Gastrocnemius medialis (tissue), 4 donors: ENCODE data around the gene LARP1B. TPM values are rescaled to one million over a fixed set of nuclear protein-coding genes. Genes with fewer than 3 reads are reported as not detected.

ENCODE experiments used
- ATAC-seq, 2 donors: fragments of 150-250 bp; one replicate each; pipeline ENCODE4 v1.9.1; 2016
- DNase-seq, 2 donors: peaks; one replicate each; pipeline ENCODE4 v3.0.0-alpha.2; 2019
- H3K27ac ChIP-seq, 4 donors: fragments of 200-600 bp; sonication (generic); 1 replicate in 1 of 4; 2 replicates in 3 of 4; pipeline ENCODE4 v1.5.1; 2016 to 2018; ENCODE audit warnings: mild to moderate bottlenecking in 2 of 4, moderate library complexity in 1 of 4
- H3K27me3 ChIP-seq, 3 donors: fragments of 200-600 bp; sonication (generic) in 2 of 3; 1 replicate in 1 of 3; 2 replicates in 2 of 3; pipeline versions ENCODE4 v1.5.1 to v1.6.0; 2016 to 2019; ENCODE audit warnings: mild to moderate bottlenecking in 1 of 3, moderate library complexity in 1 of 3
- H3K36me3 ChIP-seq, 2 donors: fragments of 200-600 bp; sonication (generic) in 1 of 2; one replicate each; pipeline ENCODE4 v1.5.1; 2017 to 2018
- H3K4me1 ChIP-seq, 2 donors: fragments of 200-600 bp; sonication (generic) in 1 of 2; one replicate each; pipeline ENCODE4 v1.5.1; 2016 to 2017; ENCODE audit warnings: mild to moderate bottlenecking in 2 of 2
- H3K4me3 ChIP-seq, 4 donors: fragments of 200-600 bp; sonication (generic) in 3 of 4; 1 replicate in 1 of 4; 2 replicates in 3 of 4; pipeline ENCODE4 v1.5.1; 2016 to 2019; ENCODE audit warnings: mild to moderate bottlenecking in 2 of 4
- H3K9me3 ChIP-seq, 3 donors: fragments of 200-600 bp; sonication (generic) in 2 of 3; 1 replicate in 1 of 3; 2 replicates in 2 of 3; pipeline ENCODE4 v1.5.1; 2016 to 2019
- CTCF ChIP-seq, 5 experiments: fragments of 450-650 bp in 3 of 5; fragments of 200-600 bp in 2 of 5; sonication (generic) in 2 of 5; IDR thresholded peaks in 4 of 5; conservative IDR thresholded peaks in 1 of 5; 1 replicate in 4 of 5; 2 replicates in 1 of 5; pipeline ENCODE4 v1.5.1; 2016 to 2019; ENCODE audit warnings: antibody characterized with exemption in 5 of 5, mild to moderate bottlenecking in 3 of 5, moderate library complexity in 3 of 5
- POLR2A ChIP-seq, 2 donors: fragments of 450-650 bp; IDR thresholded peaks; one replicate each; pipeline ENCODE4 v1.6.1; 2017; ENCODE audit warnings: antibody characterized with exemption in 2 of 2, mild to moderate bottlenecking in 2 of 2, moderate library complexity in 2 of 2
- in situ Hi-C, 4 donors: fragments of 200-750 bp; cut with MboI; loops; one replicate each; pipeline versions ENCODE4 v1.15.0 to v1.8.0; 2017; ENCODE audit warnings: low sequenced_read_pairs in 4 of 4
- intact Hi-C: fragments of 100-400 bp; cut with DNase I; formaldehyde crosslinking; loops from one replicate; pipeline ENCODE4 v1.15.1; 2023; ENCODE audit warnings: low total_unique reads
- total RNA-seq, 4 donors: library from RNA; depleted of rRNA; stranded (reverse); fragments of >200 nt; gene quantifications; one replicate each; pipeline versions ENCODE4 v1.1.0 to v1.2.3, GENCODE V29; 2016

The LARP1B gene
- total RNA-seq, 4 donors from 2014 or later: 19.5 to 23.5 (median 22.8) TPM

DNA sequence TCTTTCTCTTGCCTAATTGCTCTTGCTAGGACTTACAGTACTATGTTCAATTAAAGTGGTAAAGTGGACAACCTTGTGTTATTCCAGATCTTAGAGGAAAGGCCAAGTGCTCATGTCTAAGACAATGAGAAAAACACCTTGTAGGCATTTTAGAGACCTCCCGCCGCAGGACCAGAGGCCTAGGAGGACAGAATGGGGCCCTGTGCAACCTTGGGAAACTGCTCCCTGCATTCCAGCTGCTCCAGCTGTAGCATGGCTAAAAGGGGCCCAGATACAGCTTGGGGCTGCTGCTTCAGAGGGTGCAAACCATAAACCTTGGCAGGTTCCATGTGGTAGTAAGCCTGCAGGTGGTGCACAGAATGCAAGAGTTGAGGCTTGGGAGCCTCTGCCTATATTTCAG, 125.5 kb downstream of the LARP1B start:
- Histone ChIP-seq H3K9me3 (no peaks in the 10 kb centered on the region), H3K27ac (no peak overlapping the region), H3K4me1 (peaks cover 0 to 7% of the 10 kb centered on the region in 2 donors), H3K27me3 (no peaks in the 10 kb centered on the region), H3K4me3 (no peak overlapping the region), H3K36me3 (peaks cover 0 to 8% of the 10 kb centered on the region in 2 donors)
- DNase-seq (no peak), ATAC-seq (no peak)
- no peak for TF ChIP-seq POLR2A (IDR thresholded peaks at IDR 0.05)
- TF ChIP-seq CTCF (IDR thresholded peaks at IDR 0.05 in 4 of 5, conservative IDR thresholded peaks at IDR 0.05 in 1 of 5): no peak
- intact Hi-C loops: no loop called here
- in situ Hi-C loops: loop anchor here in 2 of 4 donors (10.0 to 25.0 kb wide), 2 partner anchors 676 to 678 kb away; no protein-coding TSS in a partner anchor

DNA sequence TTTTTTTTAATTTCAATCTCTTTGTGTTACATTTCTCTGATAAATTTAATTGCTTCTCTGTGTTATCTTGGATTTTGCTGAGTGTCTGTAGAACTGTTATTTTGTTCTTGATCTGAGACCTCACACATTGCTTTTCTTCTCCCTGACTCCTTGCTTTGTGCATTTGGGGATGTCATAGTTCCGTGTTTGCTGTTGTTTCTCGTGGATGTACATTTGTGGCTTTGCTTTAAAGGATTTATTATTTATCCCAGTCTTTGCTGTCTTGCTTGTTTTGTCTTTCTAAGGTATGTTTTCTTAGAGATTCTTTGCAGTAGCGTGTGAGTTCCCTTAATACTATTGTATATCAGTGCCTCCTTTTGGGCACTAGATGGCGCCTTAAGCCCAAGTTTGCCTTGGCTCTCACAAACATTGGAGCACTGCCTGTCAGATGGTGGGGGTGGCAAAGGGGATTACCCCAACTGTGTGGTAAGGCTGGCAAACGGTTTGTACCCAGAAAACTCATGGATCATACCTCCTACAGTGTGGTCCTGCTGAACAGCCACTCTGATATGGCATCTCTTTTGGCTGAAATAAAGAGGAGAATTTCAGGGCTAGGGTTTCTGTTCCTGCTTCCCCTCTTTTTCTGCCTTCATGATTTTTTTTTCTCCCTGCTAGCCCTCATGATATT, 130.1 kb downstream of the LARP1B start:
- DNase-seq (peak; percentile 29 to 61), ATAC-seq (peak; percentile 76 to 95)
- H3K9me3 ChIP-seq: no peaks in the 10 kb centered on the region
- no peak overlapping the region for H3K4me3 ChIP-seq
- in situ Hi-C loops: loop anchor here in 3 of 4 donors (5.0 to 25.0 kb wide), 2 partner anchors 671 kb away; no protein-coding TSS in a partner anchor
- peaks cover 0 to 7% of the 10 kb centered on the region in 2 donors for H3K4me1 ChIP-seq
- H3K27me3 ChIP-seq: no peaks in the 10 kb centered on the region
- TF ChIP-seq POLR2A (IDR thresholded peaks at IDR 0.05) (no peak), CTCF (IDR thresholded peaks at IDR 0.05 in 4 of 5, conservative IDR thresholded peaks at IDR 0.05 in 1 of 5) (peak; percentile 66 to 88 (median 82))
- H3K27ac ChIP-seq: no peak overlapping the region
- no peaks in the 10 kb centered on the region for H3K36me3 ChIP-seq
- intact Hi-C loops: loop anchor here (1.0 kb wide), 1 partner anchor 672 kb away; no protein-coding TSS in a partner anchor

DNA sequence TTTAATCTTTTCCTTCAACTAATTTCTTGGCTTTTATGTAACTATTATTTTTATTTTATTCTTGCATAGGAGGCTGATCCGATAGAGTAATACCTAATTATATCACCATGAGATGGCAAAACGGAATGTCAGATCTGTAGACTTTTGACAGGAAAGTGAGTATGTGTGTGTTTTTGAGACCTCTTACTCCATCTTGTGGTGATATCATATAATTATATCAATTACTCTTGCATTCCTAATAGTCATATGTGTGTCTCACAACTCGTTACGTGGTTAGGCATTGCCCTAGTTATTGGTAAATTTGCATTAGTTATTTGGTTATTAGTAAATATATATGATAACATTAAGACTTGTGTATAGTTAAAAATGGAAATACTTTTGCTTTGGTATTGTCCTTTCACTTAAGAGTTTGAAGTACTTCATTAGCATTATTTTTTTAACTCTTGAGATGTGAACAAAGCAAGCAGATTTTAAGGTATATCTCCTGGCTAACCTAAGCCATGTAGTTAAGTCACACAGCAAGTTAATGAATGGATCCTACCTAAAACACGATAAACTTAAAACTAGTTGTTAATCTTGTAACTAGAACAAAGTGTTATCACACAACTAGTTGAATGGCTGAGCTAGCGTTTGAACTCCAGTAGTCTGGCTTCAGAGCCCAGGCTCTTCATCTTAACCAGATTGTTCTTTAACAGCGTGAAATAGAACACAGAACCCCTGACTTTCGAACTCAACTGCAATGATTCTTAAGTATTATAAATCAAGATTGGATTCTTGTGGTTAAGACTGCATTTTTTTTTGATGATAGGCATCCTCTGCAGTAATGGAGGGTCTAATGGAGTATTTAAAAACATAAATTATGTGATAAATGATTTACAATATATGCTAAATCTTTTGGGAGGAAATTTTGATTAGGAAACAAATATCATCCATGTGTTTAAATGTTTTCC, 159.4 kb downstream of the LARP1B start:
- Histone ChIP-seq H3K9me3 (no peaks in the 10 kb centered on the region), H3K27ac (no peak overlapping the region), H3K36me3 (no peaks in the 10 kb centered on the region), H3K4me3 (no peak overlapping the region), H3K4me1 (no peaks in the 10 kb centered on the region), H3K27me3 (no peaks in the 10 kb centered on the region)
- TF ChIP-seq POLR2A (IDR thresholded peaks at IDR 0.05) (no peak), CTCF (IDR thresholded peaks at IDR 0.05 in 4 of 5, conservative IDR thresholded peaks at IDR 0.05 in 1 of 5) (no peak)
- DNase-seq (no peak), ATAC-seq (no peak)
- in situ Hi-C loops: no loop called here
- intact Hi-C loops: no loop called here

DNA sequence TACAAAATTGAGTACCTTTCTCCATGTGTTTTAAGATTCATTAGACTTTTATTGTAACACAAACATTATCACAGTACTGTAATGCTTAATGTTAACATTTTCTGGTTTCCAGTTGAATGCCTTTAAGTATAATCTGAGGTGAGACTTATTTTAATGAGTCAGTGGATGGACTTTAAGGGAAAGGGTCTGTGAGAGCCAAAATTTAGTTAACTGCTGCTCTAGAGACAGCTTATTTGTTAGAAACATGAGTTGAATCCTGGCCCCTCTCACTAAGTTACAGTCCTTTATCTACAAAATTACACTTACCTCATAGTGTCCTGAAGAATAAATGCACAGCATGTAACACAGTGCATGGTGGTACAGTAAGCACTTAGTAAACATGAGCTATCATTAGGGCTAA, 160.5 kb downstream of the LARP1B start:
- no peak for TF ChIP-seq POLR2A (IDR thresholded peaks at IDR 0.05)
- no peak for TF ChIP-seq CTCF (IDR thresholded peaks at IDR 0.05 in 4 of 5, conservative IDR thresholded peaks at IDR 0.05 in 1 of 5)
- DNase-seq (no peak), ATAC-seq (no peak)
- H3K4me3 ChIP-seq: no peak overlapping the region
- H3K9me3 ChIP-seq: no peaks in the 10 kb centered on the region
- no peak overlapping the region for H3K27ac ChIP-seq
- H3K36me3 ChIP-seq: no peaks in the 10 kb centered on the region
- in situ Hi-C loops (no loop called here), intact Hi-C loops (no loop called here)
- no peaks in the 10 kb centered on the region for H3K4me1 ChIP-seq
- no peaks in the 10 kb centered on the region for H3K27me3 ChIP-seq
